ENCODE results near the gene EEA1. TPM values are rescaled to one million over a fixed set of nuclear protein-coding genes. Genes with fewer than 3 reads are reported as not detected.

EEA1 gene
- total RNA-seq, 4 donors from 2014 or later: 24.7 to 45.0 (median 32.1) TPM

- no peak overlapping the region for H3K4me3 ChIP-seq (ENCODE audit: low read depth, poor library complexity, severe bottlenecking)
- 79 to 89% methylated on average over 1 of the region's 1 CpG for WGBS, 2 donors
- TF ChIP-seq POLR2A (IDR thresholded peaks at IDR 0.05): no peak
- TF ChIP-seq, protein P1, sequence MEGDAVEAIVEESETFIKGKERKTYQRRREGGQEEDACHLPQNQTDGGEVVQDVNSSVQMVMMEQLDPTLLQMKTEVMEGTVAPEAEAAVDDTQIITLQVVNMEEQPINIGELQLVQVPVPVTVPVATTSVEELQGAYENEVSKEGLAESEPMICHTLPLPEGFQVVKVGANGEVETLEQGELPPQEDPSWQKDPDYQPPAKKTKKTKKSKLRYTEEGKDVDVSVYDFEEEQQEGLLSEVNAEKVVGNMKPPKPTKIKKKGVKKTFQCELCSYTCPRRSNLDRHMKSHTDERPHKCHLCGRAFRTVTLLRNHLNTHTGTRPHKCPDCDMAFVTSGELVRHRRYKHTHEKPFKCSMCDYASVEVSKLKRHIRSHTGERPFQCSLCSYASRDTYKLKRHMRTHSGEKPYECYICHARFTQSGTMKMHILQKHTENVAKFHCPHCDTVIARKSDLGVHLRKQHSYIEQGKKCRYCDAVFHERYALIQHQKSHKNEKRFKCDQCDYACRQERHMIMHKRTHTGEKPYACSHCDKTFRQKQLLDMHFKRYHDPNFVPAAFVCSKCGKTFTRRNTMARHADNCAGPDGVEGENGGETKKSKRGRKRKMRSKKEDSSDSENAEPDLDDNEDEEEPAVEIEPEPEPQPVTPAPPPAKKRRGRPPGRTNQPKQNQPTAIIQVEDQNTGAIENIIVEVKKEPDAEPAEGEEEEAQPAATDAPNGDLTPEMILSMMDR (IDR thresholded peaks at IDR 0.05): no peak
- intact Hi-C loops (cut with DNase I; ENCODE audit: low total_unique reads): no loop called here
- no peak for DNase-seq (ENCODE audit: low spot score in 2 of 2)
These were observed 163.2 kb downstream of the EEA1 start for GRCh38 chr12:92765871-92766270.

DNA sequence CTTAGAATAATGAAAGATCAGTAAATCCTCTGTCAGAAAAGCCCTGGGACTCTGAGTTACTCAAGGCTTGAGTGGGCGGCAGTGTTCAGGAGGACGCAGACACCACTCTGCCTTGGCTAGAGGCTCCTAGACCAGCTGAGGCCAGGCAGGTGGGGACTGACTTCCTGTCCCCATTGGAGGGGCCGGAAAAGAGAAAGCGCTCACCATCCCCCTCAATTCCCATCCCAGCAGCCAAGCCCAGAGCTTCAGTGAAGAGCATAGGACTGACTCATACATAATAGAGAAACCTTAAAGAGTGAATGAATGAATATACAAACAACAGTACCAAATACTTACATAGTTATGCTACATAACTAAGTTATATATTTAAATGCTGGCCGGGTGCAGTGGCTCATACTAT, 164.3 kb downstream of the EEA1 start:
- no peak overlapping the region for H3K4me3 ChIP-seq (ENCODE audit: low read depth, poor library complexity, severe bottlenecking)
- intact Hi-C loops (cut with DNase I; ENCODE audit: low total_unique reads): no loop called here
- no peak for DNase-seq (ENCODE audit: low spot score in 2 of 2)
- WGBS, 2 donors: 82 to 85% methylated on average over 5 of the region's 5 CpGs
- TF ChIP-seq, protein P1 (IDR thresholded peaks at IDR 0.05): no peak
- TF ChIP-seq POLR2A (IDR thresholded peaks at IDR 0.05): no peak

DNA sequence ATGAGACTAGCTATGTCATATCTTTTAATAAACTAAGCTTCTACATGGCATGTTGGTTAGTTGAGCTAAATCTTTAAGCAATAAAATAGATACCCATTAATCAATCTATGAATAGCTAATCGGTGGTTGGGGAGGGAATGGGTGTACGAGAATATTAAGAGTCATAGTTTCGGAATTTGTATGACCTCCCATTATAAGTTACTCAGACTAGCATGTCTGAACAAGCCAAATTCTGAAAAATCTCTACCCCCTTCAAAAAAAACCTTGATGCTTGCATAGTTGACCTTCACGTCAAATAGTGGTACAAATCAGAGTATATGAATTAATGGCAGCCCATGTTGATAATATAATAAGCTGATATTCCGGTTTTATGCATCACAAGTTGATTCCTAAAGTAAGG, 166.3 kb downstream of the EEA1 start:
- TF ChIP-seq, protein P1 (IDR thresholded peaks at IDR 0.05): no peak
- TF ChIP-seq POLR2A (IDR thresholded peaks at IDR 0.05): no peak
- no peak overlapping the region for H3K4me3 ChIP-seq (ENCODE audit: low read depth, poor library complexity, severe bottlenecking)
- intact Hi-C loops (cut with DNase I; ENCODE audit: low total_unique reads): no loop called here
- 79 to 87% methylated on average over 5 of the region's 5 CpGs for WGBS, 2 donors
- no peak for DNase-seq (ENCODE audit: low spot score in 2 of 2)

DNA sequence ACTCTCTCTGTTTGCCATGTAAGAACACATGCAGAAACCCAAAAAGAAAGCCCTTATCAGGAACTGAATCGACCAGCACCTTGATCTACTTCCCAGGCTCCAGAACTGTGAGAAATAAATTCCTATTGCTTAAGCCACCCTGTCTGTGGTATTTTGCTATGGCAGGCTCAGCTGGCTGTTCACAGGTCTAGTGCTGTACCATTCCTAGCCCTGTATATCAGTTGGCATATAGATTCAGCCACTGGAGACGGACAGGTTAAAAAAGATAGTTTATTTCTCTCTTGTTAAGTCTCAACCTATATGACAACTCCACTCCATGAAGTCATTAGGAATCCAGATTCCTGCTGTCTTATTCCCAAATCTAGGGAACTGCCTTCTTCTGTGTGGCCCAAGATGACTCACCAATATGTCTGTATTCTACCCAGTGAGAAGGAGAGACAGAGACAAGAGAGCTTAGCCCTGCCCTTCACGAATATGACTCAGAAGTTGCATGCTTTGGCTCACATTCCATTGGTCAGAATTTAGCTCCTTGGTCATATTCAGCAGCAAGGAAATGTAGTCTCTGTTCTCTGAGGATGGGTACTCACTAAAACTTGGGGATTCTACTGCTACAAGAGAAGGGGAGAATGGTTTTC, 169.3 kb downstream of the EEA1 start:
- TF ChIP-seq POLR2A (IDR thresholded peaks at IDR 0.05): no peak
- TF ChIP-seq, protein P1 (IDR thresholded peaks at IDR 0.05): no peak
- WGBS, 2 donors: 76 to 80% methylated on average over 3 of the region's 3 CpGs
- DNase-seq (ENCODE audit: low spot score in 2 of 2): no peak
- no peak overlapping the region for H3K4me3 ChIP-seq (ENCODE audit: low read depth, poor library complexity, severe bottlenecking)
- intact Hi-C loops (cut with DNase I; ENCODE audit: low total_unique reads): no loop called here

DNA sequence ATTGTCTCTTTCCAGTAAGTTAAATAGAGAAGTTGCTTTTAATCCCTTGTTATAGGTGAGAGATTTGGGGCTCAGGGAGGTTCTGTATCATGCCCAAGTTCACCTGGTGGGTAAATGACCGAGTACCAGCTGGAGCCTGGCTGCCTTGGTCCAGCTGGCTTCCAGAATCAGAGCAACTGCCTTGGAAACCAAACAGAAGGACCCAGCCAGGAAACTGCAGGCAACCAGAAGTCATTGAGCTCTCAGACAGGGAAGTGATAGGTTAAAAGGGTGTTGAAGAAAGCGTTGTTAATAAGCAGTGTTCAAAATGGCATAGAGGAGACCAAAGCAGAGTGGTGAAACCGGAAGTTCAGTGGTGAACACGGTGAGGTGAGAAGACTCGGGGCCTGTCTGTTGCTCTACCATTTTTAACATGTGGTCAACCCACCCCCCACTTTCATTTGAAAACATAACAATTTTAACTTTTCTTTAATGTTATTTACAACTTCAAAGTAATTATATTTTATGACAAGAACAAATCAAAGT, 171.4 kb downstream of the EEA1 start:
- WGBS, 2 donors: 67 to 73% methylated on average over 5 of the region's 5 CpGs
- intact Hi-C loops (cut with DNase I; ENCODE audit: low total_unique reads): no loop called here
- no peak overlapping the region for H3K4me3 ChIP-seq (ENCODE audit: low read depth, poor library complexity, severe bottlenecking)
- no peak for DNase-seq (ENCODE audit: low spot score in 2 of 2)
- TF ChIP-seq, protein P1 (IDR thresholded peaks at IDR 0.05): no peak
- TF ChIP-seq POLR2A (IDR thresholded peaks at IDR 0.05): no peak

Data from lower leg skin (tissue), 4 donors.